Measurements from ENCODE around the gene MRPL58. TPM values are rescaled to one million over a fixed set of nuclear protein-coding genes. Genes with fewer than 3 reads are reported as not detected.
A peak's percentile ranks its signal among the peaks of the same experiment; 100 is the strongest.

MRPL58 gene
- total RNA-seq, 1 donor from 2014 or later = 23.8 TPM

GRCh38 chr17:75069783-75070182 is 57.3 kb downstream of the MRPL58 start:
- Mint-ChIP-seq H3K27me3 (ENCODE audit: low read depth, unreplicated experiment) (peaks cover under 1% of the 10 kb centered on the region), H3K4me3 (ENCODE audit: unreplicated experiment) (no peak overlapping the region), H3K27ac (ENCODE audit: unreplicated experiment) (no peak overlapping the region), H3K36me3 (ENCODE audit: low read depth, unreplicated experiment) (peaks cover 7% of the 10 kb centered on the region), H3K9me3 (ENCODE audit: unreplicated experiment) (no peaks in the 10 kb centered on the region), H3K4me1 (ENCODE audit: low read depth, unreplicated experiment) (peaks cover 9% of the 10 kb centered on the region)
- Histone ChIP-seq H3K4me1 (ENCODE audit: insufficient read depth, low read length) (peaks cover 5% of the 10 kb centered on the region), H3K4me3 (ENCODE audit: insufficient read depth, low read depth, low read length) (no peak overlapping the region), H3K9me3 (ENCODE audit: insufficient read depth, low read depth, low read length) (no peaks in the 10 kb centered on the region), H3K4me2 (ENCODE audit: low read length) (no peak overlapping the region), H3K27ac (ENCODE audit: low read depth, low read length) (no peak overlapping the region), H2AFZ (ENCODE audit: low read depth, low read length) (no peak overlapping the region), H3K36me3 (ENCODE audit: insufficient read depth, low read length) (no peaks in the 10 kb centered on the region), H3K79me2 (ENCODE audit: insufficient read depth, low read length) (no peaks in the 10 kb centered on the region), H3K9ac (ENCODE audit: low read length) (no peak overlapping the region), H3K27me3 (ENCODE audit: insufficient read depth, low read length) (no peaks in the 10 kb centered on the region), H4K20me1 (ENCODE audit: insufficient read depth, low read length) (no peaks in the 10 kb centered on the region)
- no peak for DNase-seq (ENCODE audit: low read depth)
- TF ChIP-seq EZH2 (IDR thresholded peaks at IDR 0.05; ENCODE audit: insufficient read depth, low read length) = no peak
- TF ChIP-seq CTCF (IDR thresholded peaks at IDR 0.05; ENCODE audit: insufficient read depth, low read depth, low read length) = peak; percentile 34
- FAIRE-seq = no peak

Other genes with a start within 250 kb of the MRPL58 start
- gene NAT9, start 236.3 kb upstream of the MRPL58 start, total RNA-seq = 58.4 and 61.8 TPM in 2 replicates
- gene GRIN2C, start 152.8 kb upstream of the MRPL58 start, total RNA-seq = 0.50 and 1.0 TPM in 2 replicates
- gene FDXR, start 139.7 kb upstream of the MRPL58 start, total RNA-seq = 30.8 and 34.2 TPM in 2 replicates
- gene FADS6, start 119.0 kb upstream of the MRPL58 start, total RNA-seq = not detected in 2 replicates
- 0.14 TPM in 1 of 2 replicates, not detected in the other for gene USH1G, start 89.4 kb upstream of the MRPL58 start, total RNA-seq
- gene OTOP2, start 88.4 kb upstream of the MRPL58 start, total RNA-seq = not detected in 2 replicates
- gene OTOP3, start 76.8 kb upstream of the MRPL58 start, total RNA-seq = not detected in 2 replicates
- gene HID1, start 39.9 kb upstream of the MRPL58 start, total RNA-seq = 2.5 and 2.6 TPM in 2 replicates
- 59.1 and 62.9 TPM in 2 replicates for gene CDR2L, start 25.0 kb upstream of the MRPL58 start, total RNA-seq
- gene ATP5PD, start 34.3 kb downstream of the MRPL58 start, total RNA-seq = 238 and 239 TPM in 2 replicates
- gene KCTD2, start 34.6 kb downstream of the MRPL58 start, total RNA-seq = 17.1 and 18.6 TPM in 2 replicates
- gene SLC16A5, start 75.3 kb downstream of the MRPL58 start, total RNA-seq = 7.1 and 10.6 TPM in 2 replicates
- gene ARMC7, start 97.3 kb downstream of the MRPL58 start, total RNA-seq = 11.5 and 11.9 TPM in 2 replicates
- gene NT5C, start 119.1 kb downstream of the MRPL58 start, total RNA-seq = 23.7 and 29.5 TPM in 2 replicates
- 232 and 282 TPM in 2 replicates for gene JPT1, start 141.8 kb downstream of the MRPL58 start, total RNA-seq
- gene SUMO2, start 170.3 kb downstream of the MRPL58 start, total RNA-seq = 413 and 449 TPM in 2 replicates
- gene NUP85, start 193.0 kb downstream of the MRPL58 start, total RNA-seq = 37.3 and 44.3 TPM in 2 replicates
- 25.3 and 28.5 TPM in 2 replicates for gene GGA3, start 248.9 kb downstream of the MRPL58 start, total RNA-seq
- 50.0 and 55.0 TPM in 2 replicates for gene MRPS7, start 249.2 kb downstream of the MRPL58 start, total RNA-seq

All from astrocyte (in vitro differentiated cells and primary cell).